Activated T-cell treated with anti-CD3 and anti-CD28 coated beads, Interleukin-2, amount 50 U/mL, for 48 hours (primary cell): ENCODE results near the gene CLEC16A.
A peak's percentile ranks its signal among the peaks of the same experiment; 100 is the strongest.

Experiments
- DNase-seq, 2 experiments: peaks; one replicate each; pipeline ENCODE4 v3.0.0-alpha.2; 2020

The CLEC16A gene

DNA sequence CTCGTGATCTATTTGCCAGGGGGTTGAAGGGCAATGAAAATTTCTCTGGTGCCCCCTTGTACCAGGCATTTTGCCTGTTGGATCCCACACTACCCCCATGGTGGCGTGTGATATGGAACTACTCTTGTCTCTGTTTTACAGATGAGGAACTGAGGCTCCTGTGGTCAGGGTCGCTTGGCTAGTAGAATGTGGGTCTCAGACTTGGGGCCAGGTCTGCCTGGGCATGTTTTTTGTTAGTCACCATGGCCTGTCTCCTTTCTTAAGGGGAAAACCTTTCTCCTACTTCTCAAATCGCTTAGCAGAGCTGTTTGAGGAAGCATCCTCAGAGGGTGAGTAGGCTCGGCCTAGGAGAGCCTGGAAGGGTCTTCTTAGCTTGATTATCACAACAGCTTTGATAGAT, 51.2 kb downstream of the CLEC16A start:
- DNase-seq: no peak

- DNase-seq: no peak
Measured at GRCh38 chr16:10997485-10997884, 53.1 kb downstream of the CLEC16A start.

- no peak for DNase-seq
Measured at GRCh38 chr16:10999300-10999699, 54.9 kb downstream of the CLEC16A start.

- no peak for DNase-seq
Measured at GRCh38 chr16:11001611-11002010, 57.2 kb downstream of the CLEC16A start.

DNA sequence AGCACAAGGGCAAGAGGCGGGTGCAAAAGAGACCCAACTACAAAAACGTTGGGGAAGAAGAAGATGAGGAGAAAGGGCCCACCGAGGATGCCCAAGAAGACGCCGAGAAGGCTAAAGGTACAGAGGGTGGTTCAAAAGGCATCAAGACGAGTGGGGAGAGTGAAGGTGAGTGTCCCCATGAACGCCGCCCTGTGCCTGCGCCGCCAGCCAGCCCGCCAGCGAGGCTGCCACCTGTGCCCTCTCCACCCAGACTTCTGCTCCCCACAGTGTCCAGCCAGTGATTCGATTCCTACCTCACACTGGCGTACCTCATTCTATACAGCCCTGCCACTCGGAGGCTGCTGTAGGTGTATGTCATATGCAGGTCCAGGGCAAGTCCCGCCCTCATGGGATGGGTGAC, 58.8 kb downstream of the CLEC16A start:
- no peak for DNase-seq

- DNase-seq: no peak
Measured at GRCh38 chr16:11004351-11004750, 60.0 kb downstream of the CLEC16A start.

DNA sequence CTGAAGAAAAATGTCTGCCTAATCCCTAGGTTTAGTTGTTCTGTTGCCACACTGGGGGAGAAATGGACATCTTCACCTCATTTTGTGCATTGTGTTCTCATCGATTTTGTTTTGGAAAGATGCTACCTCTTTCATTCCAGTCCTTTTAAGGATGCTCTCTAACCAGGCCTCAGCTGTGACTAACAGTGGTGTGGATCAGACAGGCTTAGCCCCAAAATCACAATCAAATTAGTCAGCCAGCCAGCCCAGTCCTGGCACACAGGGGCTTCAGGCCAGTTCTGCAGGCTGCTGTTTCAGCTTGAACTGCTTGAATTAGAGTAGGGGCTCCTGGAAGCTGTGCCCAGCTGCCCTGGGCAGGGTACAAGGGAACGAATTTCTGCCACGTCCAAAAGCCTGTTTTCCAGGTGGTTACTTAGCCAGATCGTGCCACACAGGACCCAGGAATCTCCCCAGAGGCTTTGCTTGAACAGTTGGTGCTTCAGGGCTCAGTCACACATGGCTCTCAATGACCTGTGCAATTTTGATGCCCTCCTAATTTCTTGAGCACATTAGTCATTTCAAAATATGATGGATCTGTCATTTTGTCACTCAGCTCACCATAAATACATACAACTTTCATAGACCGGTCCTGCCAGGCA, 60.7 kb downstream of the CLEC16A start:
- DNase-seq: peak in 1 of 2 experiments; percentile 13

DNA sequence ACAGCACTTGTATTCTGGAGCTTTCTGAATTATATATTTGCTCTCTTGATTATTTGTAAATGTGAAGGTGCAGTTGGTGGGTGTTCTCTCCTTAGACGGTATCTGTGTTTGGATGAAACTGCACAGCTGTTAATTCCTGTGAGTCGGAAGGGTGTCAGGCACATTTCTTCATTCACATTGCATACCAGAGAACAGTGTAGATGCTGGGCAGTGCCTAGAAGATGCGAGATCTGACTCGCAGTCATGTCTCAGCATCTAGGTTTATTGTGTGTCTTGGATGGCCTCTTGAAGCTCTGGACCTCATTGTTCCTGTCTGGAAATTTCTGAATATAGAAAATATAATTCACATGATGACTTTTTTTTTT, 61.2 kb downstream of the CLEC16A start:
- DNase-seq: peak in 1 of 2 experiments; percentile 5

- DNase-seq: no peak
Measured at GRCh38 chr16:11006656-11007055, 62.3 kb downstream of the CLEC16A start.

- DNase-seq: no peak
Measured at GRCh38 chr16:11007714-11008280, 63.4 kb downstream of the CLEC16A start.

- DNase-seq: no peak
Measured at GRCh38 chr16:11009027-11009755, 64.8 kb downstream of the CLEC16A start.

DNA sequence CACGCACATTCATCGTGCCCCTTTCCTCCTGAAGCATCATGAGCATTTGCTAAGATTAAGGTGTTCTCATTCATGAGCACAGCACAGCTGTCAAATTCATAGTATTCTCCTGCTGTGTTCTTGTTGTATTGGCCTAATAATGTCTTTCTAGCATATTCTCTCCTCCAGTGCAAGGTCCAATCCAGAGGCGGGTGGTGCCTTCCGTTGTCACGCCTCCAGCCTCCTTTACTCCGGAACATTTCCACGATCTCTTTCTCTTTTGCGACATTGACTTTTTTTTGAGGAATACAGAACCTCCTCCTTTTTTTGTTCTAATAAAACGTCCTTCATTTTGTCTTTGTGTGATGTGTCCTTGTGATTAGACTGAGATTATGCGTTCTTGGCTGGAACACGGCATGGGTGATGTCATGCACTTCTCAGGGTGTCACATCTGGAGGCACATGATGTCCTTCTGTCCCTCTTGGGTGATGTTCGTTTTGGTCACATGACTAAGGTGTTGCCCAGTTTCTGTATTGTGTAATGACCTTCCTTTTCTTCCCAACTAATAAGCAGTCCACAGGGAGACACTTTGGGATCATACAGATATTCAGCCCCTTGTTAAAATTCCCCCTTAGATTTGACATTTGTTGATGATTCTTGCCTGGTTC, 66.3 kb downstream of the CLEC16A start:
- no peak for DNase-seq

DNA sequence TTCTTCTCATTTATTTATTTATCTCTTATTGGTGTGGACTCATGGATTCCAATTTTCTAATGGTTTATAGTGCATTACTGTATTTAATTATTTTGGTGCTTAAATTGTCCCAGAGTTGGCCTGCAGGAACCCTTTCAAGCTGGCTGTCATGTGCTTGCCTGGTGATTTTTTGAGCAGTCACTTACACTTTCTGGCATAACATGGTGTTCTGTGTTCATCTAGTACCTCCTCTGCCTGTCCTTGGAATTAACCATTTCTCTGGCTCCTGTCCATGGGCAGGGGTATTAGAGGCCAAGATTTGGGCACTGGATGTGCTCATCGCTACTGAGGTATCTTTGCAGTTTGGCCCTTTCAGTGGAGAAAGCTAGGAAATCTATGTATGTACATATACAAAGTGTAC, 67.0 kb downstream of the CLEC16A start:
- DNase-seq: no peak

- no peak for DNase-seq
Measured at GRCh38 chr16:11012841-11013240, 68.5 kb downstream of the CLEC16A start.

- DNase-seq: no peak
Measured at GRCh38 chr16:11014136-11014535, 69.8 kb downstream of the CLEC16A start.

- DNase-seq: no peak
Measured at GRCh38 chr16:11015076-11015475, 70.7 kb downstream of the CLEC16A start.

DNA sequence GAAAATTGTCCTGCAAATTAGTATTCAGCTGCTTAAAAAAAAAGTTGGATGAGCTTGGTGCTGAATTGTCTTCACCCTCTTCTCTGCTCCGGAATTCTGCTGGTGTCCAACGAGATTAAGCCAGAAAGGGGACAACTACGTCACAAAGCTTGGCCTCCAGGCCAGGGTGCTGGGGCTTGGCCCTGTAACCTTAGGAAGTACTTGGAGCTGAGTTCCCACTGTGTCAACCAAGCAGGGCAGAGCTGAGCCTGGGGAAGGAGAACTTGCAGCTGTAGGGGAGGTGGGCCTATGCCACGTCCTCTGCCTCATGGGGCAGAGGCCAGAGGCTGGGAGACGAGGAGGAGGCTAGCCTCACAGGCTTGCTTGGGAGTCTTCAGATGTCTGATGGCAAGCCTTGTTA, 71.2 kb downstream of the CLEC16A start:
- DNase-seq: no peak

- no peak for DNase-seq
Measured at GRCh38 chr16:11016524-11016988, 72.2 kb downstream of the CLEC16A start.

GRCh38 chr16:11016993-11017392, 72.6 kb downstream of the CLEC16A start:
- DNase-seq: peak; percentile 69 to 73

GRCh38 chr16:11017499-11017898, 73.1 kb downstream of the CLEC16A start:
- no peak for DNase-seq

- DNase-seq: no peak
Measured at GRCh38 chr16:11020388-11020787, 76.0 kb downstream of the CLEC16A start.

DNA sequence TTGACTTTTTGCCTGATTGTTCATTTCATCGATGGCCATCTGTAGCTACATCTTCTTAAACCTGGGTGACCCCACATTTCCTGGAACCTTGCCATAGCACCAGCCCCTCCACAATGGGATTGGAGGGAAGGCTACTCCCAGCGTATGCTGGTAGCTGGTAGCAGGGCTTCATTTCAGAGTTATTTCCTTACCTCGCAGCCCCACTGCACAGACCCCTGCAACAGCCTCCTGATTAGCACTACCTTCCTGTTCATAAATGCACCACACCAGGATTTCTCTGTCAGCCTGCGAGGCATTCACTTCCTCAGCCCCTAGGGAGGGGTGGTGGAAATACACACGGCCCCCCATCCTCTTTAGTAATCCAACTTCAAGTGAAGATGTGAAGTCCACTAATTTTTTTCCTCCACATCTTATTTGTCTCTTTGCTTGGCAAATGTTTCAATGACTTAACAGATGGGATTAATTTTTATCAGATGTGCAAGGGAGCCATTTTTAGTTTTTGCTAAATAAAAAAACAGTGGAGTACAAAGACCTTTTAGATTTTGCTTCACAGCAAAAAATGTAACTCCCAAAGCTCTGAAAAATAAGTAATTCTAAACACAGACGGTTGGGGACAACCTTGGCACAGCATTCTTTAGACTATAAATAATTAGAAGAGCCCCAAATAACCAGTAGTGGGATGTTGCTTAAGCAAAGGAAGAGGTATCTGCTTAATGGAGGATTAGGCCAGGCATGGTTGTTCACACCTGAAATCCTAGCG, 76.6 kb downstream of the CLEC16A start:
- DNase-seq: no peak

- no peak for DNase-seq
Measured at GRCh38 chr16:11022002-11022401, 77.6 kb downstream of the CLEC16A start.
